ENCODE measurements around the gene RBM12. TPM values are rescaled to one million over a fixed set of nuclear protein-coding genes. Genes with fewer than 3 reads are reported as not detected.

The RBM12 gene
- total RNA-seq, 3 donors from 2014 or later (not counting 1 experiment from before 2014, with no cell fraction given) = 80.9 to 112 (median 89.4) TPM

DNA sequence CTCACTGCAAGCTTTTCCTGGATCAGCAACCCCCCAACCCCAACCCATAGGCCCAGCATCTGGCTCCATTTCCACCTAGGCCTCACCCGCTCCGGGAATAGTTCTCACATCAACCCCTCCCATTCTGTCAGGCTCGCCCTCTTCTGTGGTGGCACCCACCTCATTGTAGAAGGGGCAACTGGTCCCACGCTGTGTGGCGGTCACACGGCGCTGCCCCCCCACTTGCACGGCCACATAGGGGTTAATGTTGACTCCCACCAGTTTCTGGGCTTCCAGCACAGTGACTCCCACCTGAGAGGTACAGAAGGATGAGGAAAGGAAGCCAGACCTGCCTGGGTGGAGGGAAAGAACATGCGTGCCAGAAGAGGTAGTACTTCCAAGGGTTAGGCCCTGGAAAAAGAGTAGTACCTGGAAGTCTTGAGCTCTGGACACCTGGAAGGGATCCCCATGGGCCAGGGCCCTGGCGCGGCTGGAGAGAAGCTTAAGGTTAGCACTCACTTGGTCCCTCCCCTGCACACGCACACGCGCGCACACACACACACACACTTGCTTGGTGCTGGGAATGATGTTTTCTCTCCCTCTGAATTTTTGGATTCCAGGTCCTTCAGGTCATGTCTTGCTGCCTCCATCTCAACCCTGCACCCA, 61.7 kb downstream of the RBM12 start:
- no peak for ATAC-seq
- TF ChIP-seq, protein P1, sequence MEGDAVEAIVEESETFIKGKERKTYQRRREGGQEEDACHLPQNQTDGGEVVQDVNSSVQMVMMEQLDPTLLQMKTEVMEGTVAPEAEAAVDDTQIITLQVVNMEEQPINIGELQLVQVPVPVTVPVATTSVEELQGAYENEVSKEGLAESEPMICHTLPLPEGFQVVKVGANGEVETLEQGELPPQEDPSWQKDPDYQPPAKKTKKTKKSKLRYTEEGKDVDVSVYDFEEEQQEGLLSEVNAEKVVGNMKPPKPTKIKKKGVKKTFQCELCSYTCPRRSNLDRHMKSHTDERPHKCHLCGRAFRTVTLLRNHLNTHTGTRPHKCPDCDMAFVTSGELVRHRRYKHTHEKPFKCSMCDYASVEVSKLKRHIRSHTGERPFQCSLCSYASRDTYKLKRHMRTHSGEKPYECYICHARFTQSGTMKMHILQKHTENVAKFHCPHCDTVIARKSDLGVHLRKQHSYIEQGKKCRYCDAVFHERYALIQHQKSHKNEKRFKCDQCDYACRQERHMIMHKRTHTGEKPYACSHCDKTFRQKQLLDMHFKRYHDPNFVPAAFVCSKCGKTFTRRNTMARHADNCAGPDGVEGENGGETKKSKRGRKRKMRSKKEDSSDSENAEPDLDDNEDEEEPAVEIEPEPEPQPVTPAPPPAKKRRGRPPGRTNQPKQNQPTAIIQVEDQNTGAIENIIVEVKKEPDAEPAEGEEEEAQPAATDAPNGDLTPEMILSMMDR (IDR thresholded peaks at IDR 0.05) = no peak
- Mint-ChIP-seq H3K27me3 (ENCODE audit: low read depth in 2 of 2) (peaks cover 7 to 26% of the 10 kb centered on the region in 2 donors), H3K36me3 (no peaks in the 10 kb centered on the region), H3K4me3 (peak overlapping the region; percentile 76), H3K4me1 (peaks cover 0 to 12% of the 10 kb centered on the region in 2 donors), H3K27ac (peak overlapping the region in 1 of 2 donors; percentile 31), H3K9me3 (no peaks in the 10 kb centered on the region)
- Histone ChIP-seq H3K9me3 (ENCODE audit: control insufficient read depth, insufficient read depth, low read length) (no peaks in the 10 kb centered on the region), H3K27me3 (ENCODE audit: control insufficient read depth, insufficient read depth, low read length) (peaks cover 20% of the 10 kb centered on the region), H3K4me3 (ENCODE audit: low read length) (no peak overlapping the region), H3K27ac (ENCODE audit: low read length) (no peak overlapping the region), H3K4me1 (ENCODE audit: control insufficient read depth, insufficient read depth, low read length) (peaks cover 19% of the 10 kb centered on the region), H3K36me3 (ENCODE audit: control insufficient read depth, insufficient read depth, low read length) (no peaks in the 10 kb centered on the region)
- DNase-seq = no peak
- intact Hi-C loops (cut with micrococcal nuclease) = loop anchor here (5.0 kb wide), 2 partner anchors 139 to 279 kb away; partner anchors contain the start of gene RBM39
- 94% methylated on average over 15 of the region's 15 CpGs for WGBS (ENCODE audit: insufficient coverage)

GRCh38 chr20:35601990-35602389, 62.7 kb downstream of the RBM12 start:
- H3K27ac Mint-ChIP-seq = peak overlapping the region in 1 of 2 donors; percentile 75
- H3K4me1 ChIP-seq (ENCODE audit: control insufficient read depth, insufficient read depth, low read length) = peaks cover 19% of the 10 kb centered on the region
- H3K36me3 Mint-ChIP-seq = no peaks in the 10 kb centered on the region
- H3K27ac ChIP-seq (ENCODE audit: low read length) = no peak overlapping the region
- H3K4me1 Mint-ChIP-seq = peaks cover 0 to 12% of the 10 kb centered on the region in 2 donors
- intact Hi-C loops (cut with micrococcal nuclease) = loop anchor here (1.0 to 5.0 kb wide), 4 partner anchors 17 to 280 kb away; partner anchors contain the start of genes NFS1, RBM39 and ROMO1
- H3K36me3 ChIP-seq (ENCODE audit: control insufficient read depth, insufficient read depth, low read length) = no peaks in the 10 kb centered on the region
- H3K9me3 ChIP-seq (ENCODE audit: control insufficient read depth, insufficient read depth, low read length) = no peaks in the 10 kb centered on the region
- WGBS (ENCODE audit: insufficient coverage) = 38% methylated on average over 30 of the region's 30 CpGs
- peaks cover 20% of the 10 kb centered on the region for H3K27me3 ChIP-seq (ENCODE audit: control insufficient read depth, insufficient read depth, low read length)
- ATAC-seq = no peak
- TF ChIP-seq, protein P1 (IDR thresholded peaks at IDR 0.05) = no peak
- H3K9me3 Mint-ChIP-seq = no peaks in the 10 kb centered on the region
- no peak for DNase-seq
- no peak overlapping the region for H3K4me3 ChIP-seq (ENCODE audit: low read length)
- peak overlapping the region; percentile 28 for H3K4me3 Mint-ChIP-seq
- H3K27me3 Mint-ChIP-seq (ENCODE audit: low read depth in 2 of 2) = peaks cover 17 to 36% of the 10 kb centered on the region in 2 donors

DNA sequence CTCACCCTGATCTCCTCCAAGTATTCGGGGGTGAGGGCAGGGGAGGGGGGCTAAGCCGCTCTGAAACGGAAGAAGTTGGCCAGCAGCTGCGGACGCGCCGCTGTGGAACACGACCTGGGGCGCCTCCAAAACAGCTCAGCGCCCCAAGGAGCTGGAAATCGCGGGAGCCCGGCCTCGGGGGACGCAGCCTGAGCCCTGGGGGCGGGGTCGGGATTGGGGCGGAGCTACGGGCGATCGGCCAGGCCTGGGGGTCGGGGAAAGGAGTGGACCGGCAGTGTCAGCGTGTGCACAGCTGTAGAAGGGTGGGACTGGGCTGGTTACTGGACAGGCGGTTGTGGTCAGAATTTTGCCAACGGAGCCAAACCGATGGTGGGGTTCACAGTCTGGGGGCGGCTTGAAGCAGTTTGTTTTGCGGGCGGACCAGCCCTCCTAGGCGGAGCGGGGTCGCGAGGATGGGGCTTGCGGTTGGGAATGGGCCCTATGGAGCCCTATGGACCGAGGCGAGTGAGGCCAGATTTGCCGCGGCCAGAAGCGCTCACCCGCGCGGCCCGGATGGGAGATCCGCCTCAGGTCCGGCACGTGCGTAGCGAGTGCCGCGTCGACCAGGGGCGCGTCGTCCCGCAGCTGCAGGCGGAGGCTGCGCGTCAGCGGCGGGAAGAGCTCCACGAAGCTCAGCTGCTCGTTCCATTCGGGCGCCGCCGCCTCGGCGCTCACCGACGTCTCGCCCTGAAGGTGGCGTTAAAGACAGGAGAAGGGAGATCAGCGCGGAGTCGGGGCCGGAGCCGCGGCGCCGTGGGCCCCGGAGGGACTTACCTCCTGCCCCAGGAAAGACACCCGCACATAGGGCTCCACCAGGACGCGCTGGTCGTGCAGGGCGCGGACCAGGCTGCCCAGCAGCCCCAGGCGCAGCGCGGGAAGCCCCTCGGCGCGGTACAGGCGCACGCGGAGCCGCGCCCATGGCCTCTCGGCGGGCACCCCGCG, 63.4 kb downstream of the RBM12 start:
- no peaks in the 10 kb centered on the region for H3K9me3 ChIP-seq (ENCODE audit: control insufficient read depth, insufficient read depth, low read length)
- Mint-ChIP-seq H3K27me3 (ENCODE audit: low read depth in 2 of 2) (peaks cover 24 to 37% of the 10 kb centered on the region in 2 donors), H3K4me3 (peak overlapping the region; percentile 76), H3K9me3 (no peaks in the 10 kb centered on the region), H3K27ac (peak overlapping the region in 1 of 2 donors; percentile 75), H3K36me3 (no peaks in the 10 kb centered on the region), H3K4me1 (peaks cover 0 to 12% of the 10 kb centered on the region in 2 donors)
- DNase-seq (peak; percentile 61 to 91), ATAC-seq (peak; percentile 83 to 88 (median 86))
- no peaks in the 10 kb centered on the region for H3K36me3 ChIP-seq (ENCODE audit: control insufficient read depth, insufficient read depth, low read length)
- WGBS (ENCODE audit: insufficient coverage) = 1% methylated on average over 103 of the region's 103 CpGs
- peaks cover 19% of the 10 kb centered on the region for H3K4me1 ChIP-seq (ENCODE audit: control insufficient read depth, insufficient read depth, low read length)
- H3K27ac ChIP-seq (ENCODE audit: low read length) = no peak overlapping the region
- peak overlapping the region; percentile 48 for H3K4me3 ChIP-seq (ENCODE audit: low read length)
- peaks cover 20% of the 10 kb centered on the region for H3K27me3 ChIP-seq (ENCODE audit: control insufficient read depth, insufficient read depth, low read length)
- TF ChIP-seq, protein P1 (IDR thresholded peaks at IDR 0.05) = peak; percentile 45
- intact Hi-C loops (cut with micrococcal nuclease) = loop anchor here (1.0 to 5.0 kb wide), 4 partner anchors 18 to 281 kb away; partner anchors contain the start of genes NFS1, RBM39 and ROMO1

Data from natural killer cell (primary cell).